GM19025 (cell line): ENCODE data around the gene HOXD9.

ENCODE experiments used
- ATAC-seq: cut with Tn5 transposase; IDR thresholded peaks from one replicate; pipeline ENCODE4 v1.9.1; 2021; ENCODE audit warnings: mild to moderate bottlenecking, low read depth, moderate library complexity; ENCODE audit not compliant: unreplicated experiment

Gene HOXD9

DNA sequence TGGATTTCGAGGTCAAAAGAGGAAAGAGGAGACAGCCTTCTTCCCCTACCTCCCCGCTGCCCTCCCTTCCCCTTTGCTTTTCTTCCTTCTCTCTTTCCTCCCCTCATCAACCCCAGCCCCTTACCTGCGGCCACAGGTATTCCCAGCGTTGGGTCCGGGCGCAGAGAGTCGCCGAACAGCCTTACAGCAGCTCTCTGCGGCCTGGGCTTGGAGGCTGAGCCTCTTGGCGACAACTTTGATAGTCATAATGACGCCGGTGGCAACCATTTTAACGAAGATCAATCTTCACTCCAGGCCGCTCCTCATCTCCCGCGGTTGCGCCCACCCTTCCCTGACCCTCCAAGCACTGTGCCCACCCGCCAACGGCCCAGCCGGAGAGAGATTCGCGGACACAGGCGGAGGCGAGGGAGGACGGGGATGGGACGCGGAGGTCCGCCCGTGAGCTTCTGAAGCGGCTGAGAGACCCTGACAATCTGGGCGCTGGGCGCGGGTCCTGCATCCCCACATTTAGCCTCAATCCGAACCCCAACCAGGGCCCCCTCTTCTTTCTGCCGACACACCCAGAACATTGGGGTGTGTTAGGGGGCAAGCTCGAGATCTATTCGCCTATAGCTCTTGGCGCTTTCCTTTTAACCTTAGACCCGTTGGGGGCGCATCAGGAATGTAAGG, 37.3 kb upstream of the HOXD9 start:
- ATAC-seq, result no peak

DNA sequence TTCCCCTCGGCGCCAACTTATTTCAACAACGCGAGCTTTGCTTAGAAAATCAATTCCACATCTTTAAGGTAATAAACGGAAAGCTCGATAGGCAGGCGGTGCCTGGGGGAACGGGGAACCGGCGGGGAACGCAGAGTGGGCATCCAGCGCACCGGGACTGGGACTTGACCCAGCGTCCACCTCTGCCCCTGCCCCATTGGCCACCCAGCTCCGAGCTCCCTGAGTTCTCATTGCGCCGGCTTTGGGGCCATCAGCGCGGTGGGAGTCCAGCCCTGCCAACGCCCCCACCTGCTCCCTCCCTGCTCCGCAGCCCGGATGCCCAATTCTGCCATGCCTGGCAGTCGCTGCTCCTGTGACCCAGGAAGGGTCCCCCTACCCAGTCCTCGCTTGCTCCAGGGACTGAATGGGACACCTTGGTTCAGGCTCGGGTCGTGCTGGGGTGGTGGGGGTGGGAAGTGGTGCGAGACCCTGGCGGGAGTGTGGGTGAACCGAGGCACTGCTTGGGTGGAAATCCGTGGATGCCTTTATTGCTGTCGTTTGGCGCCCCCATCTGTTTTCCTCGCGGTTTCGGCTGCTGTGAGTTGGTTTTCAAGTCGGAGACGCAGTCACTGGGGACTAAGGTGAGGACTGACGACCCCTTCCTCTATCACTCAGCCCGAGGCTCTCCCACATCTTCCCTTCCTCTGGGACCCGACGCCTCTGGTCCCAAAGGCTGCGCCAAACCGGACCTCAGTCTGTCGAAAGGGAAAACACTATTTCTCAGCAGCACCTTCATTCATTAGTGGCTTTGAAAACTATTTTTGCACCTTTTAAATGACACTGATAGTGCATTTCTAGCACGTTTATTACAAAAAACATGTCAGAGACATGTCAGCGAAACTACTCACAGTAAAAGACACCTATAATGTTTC, 36.4 kb upstream of the HOXD9 start:
- no peak for ATAC-seq

DNA sequence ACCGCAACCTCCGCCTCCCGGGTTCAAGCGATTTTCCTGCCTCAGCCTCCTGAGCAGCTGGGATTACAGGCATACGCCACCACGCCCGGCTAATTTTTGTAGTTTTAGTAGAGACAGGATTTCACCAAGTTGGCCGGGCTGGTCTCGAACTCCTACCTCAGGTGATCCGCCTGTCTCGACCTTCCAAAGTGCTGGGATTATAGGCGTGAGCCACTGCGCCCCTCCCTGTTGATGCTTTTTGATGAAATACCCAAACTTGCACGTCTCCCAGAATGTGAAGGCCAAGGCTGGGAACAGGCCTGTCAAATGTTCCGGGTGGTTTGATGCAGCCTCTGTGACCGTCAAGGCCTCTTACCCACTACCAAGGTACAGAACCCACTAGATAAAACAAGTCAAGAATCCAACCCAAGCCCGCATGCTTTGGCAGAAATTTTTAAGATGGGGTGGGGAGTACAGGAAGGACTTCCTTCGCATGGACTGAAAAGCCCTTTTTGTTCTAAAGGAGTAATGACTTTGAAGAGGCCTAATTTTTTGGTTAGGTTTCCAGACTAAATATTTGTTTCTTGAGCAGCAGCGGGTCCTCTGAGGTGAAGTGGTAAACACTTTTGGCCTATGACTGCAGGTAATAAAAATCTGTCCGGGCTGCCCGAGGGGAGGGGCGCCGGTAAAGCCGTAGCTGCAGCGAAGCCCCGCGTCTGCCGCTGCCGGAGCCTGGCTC, 35.0 kb upstream of the HOXD9 start:
- no peak for ATAC-seq

DNA sequence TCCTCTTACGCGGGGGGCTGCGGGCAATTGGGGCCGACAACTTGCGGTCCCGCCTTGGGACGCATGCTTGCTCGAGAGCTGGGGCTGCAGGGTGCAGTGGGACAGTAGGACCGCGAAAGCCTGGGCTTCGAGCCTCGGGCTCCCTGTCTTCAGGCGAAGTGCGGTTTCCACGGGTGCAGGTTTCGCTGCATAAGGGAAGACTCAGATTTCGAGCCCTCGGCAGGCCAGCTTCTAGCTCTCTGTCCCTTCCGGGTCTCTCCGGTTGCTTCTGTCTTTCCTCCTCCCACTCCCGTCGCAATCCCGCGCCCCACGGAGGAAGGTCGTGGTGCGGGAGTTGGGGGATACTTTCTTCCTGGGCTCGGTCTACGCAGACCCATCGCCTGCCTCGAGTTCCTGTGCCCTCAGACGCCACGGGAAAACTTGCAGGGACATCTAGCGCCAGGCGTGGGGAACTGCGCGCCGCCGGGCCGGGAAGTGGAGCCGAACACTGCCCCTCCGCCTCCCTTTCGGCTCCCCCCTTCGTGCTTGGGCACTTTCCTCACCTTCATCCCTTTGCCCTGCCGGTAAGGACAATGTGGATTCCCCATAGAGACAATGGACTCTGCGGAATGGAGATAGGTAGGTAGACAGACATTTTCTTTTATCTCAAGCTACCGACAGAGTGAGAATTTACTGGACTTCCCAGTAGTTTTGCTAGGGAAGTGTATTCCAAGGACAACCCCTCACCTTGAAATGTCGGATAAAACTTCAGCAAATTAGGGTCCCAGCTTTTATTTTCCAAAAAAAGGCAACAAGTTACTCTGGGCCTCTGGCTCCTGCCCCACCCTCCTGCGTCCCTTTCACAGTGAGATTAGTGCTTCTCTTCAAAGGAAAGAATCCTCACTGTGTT, 34.2 kb upstream of the HOXD9 start:
- ATAC-seq, result peak; percentile 55

DNA sequence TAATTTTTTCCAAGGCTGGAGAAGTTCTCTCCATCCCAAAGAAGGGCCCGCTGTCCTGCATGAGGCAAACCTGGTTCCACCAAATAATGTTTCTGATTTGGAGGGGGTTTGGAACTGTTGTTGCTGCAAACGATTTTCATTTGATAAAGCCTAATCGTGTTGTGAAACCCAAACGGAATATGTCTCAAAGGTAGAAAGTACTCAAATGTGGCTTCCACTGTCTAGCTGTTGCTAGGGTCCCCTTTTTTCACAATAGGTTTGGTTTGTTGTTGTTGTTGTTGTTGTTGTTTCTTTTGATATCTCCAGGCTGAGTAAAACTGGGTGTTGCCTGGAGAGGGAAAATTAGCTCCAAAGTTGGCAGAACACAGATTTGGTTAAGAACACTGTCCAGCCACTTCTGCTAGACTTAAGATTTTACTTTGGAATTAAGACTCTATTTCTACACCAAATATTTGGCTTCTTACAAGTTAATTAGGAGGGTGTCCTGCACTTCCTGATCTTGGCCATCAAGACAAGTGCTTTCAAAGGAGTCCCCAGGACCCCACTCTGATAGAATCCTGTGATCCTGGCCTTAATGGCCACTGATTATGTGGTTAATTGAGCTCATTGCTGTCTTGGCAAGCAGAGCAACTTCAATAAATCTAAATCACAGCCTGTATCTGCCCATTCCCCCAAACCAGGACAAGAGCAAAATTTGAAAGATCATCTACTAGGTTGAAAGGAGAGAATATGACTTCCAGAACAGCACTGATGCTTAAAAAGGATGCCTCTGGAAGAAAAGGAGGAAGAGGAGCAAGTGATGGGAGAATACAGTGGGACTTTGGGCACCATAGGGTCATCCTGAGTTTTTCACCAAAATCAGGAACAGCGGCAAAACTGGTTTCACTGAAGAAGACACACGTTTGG, 33.3 kb upstream of the HOXD9 start:
- ATAC-seq, result no peak

DNA sequence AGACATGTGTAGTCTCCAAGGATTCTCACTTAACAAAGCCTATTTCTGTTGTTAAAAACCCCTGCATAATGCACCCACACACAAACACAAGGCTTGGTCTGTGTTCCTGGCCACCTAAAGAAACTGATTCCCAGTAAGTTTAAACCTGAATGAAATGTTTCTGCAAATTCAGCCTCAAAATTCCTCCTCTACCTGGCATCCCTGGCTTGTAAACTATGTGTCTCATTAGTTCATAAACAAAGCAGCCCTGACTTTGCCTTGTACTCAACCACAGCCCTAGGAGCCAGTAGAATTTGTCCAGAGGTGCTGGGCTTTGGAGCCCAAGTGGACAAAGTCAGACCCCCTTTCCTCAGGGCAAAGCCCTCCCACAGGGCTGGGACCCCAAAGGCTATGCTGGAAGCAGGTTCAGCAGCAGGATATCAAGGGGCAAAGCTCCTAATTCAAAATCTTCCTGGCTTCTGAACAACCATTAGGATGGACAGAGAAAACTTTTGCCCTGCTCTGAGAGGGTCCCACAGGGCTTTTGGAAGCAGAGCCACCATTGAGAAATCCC, 32.6 kb upstream of the HOXD9 start:
- ATAC-seq, result no peak

DNA sequence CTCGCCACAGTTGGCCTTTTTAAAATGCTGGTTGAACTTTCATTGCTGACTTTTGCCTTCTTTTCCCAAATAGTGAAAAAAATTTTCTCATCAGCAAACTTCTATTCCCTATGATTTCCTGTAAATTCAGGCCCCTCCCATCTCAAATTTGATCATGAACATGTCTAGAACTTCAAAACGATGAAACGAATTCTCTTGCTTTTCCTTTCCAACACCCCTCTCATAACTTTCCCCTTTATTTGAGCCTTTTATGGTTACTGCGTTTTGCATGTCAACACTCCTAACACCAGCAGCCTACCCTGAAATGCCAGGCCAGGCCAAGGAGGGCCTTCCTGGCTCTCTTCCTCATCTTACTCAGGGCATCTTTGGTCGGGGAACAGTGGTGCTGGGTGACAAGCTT, 31.7 kb upstream of the HOXD9 start:
- ATAC-seq, result no peak

DNA sequence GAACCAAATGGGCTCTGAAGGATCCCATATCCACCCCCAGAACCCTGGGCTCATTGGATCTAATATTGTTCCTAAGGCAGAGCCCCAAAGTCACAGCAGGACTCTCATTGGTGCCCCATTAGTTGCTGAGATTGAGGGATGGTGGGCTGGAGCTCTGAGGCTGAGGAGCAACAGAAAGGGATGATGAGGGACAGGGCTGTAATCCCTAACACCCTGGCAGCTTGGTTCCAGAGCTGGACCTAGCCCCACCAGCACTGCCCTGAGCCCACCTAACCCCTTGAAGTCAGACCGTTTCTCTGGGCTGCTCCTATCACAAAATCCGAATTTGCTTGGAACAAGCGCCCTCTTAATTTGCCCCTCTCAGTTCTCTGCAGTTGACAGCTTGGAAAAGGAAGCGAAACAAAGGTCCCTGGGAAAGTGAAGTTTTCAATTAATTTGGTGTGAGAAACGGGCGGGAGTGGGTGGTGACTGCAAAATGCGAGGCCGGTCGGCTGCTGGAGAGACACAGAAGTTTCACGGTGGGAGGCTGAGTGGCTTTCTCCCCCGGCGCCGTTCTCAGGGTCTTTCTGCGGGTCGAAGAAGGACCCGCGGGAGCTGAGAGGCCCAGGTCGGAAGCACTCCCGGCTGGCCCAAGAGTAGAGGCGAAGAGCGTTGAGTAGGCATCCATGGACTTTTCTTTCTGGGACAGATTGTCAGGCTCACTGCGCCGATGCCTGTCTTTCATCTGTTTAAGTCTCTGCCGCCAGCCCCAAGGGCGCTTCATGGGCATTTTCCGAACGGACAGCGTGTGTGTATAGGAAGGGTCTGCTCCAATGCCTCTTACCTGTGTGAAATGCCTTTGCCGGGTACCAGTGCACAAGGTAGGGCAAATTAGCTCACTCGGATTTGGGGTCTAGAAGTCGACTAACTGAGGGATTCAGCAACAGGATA, 30.9 kb upstream of the HOXD9 start:
- ATAC-seq, result no peak

DNA sequence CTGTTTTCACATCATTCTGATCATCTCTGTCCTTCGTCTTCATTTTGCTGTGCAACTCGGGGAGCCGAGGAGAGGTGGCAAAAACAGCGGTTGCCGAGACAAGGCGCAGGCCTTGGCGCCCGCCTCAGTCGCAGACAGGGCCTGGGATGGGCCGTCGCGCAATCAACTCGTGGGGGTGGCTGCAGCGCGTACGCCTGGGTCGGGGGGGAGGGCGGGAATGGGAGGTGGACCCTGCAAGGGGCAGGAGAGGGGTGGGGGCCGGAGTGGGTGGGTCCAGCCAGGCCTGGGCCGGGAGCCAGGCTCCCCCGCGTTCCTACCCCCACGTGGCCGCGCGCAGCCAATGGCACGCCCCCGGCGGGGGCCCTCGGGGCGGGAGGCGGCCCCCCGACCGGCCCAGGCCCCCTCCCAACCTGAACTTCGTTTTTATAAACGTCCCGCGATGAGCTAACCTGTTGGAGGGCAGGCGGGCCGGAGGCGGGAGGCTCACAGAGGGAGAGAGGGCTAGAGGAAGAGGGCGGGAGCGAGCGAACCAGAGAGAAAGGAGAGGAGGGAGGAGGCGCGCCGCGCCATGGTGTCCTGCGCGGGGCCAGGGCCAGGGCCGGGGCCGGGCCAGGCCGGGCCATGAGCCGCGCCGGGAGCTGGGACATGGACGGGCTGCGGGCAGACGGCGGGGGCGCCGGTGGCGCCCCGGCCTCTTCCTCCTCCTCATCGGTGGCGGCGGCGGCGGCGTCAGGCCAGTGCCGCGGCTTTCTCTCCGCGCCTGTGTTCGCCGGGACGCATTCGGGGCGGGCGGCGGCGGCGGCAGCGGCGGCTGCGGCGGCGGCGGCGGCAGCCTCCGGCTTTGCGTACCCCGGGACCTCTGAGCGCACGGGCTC, 30.0 kb upstream of the HOXD9 start, which contains the start of gene HOXD13:
HOXD13 (plus strand) TSS at position 452 of the 875 bp plus-strand sequence; CDS start at position 622, 170 bp downstream.
- no peak for ATAC-seq

DNA sequence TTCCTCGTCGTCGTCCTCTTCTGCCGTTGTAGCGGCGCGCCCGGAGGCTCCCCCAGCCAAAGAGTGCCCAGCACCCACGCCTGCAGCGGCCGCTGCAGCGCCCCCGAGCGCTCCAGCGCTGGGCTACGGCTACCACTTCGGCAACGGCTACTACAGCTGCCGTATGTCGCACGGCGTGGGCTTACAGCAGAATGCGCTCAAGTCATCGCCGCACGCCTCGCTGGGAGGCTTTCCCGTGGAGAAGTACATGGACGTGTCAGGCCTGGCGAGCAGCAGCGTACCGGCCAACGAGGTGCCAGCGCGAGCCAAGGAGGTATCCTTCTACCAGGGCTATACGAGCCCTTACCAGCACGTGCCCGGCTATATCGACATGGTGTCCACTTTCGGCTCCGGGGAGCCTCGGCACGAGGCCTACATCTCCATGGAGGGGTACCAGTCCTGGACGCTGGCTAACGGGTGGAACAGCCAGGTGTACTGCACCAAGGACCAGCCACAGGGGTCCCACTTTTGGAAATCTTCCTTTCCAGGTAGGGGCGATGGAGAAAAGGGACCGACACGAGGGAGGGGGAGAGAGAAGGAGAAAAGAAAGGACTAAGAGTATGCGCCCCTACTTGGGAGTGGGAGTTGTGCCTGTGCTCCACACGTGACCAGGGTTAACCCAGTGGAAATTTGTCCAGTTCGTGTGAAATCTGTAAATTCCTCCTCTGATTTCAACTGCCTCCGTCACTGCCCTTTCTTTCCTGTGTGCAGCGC, 29.2 kb upstream of the HOXD9 start:
- no peak for ATAC-seq

DNA sequence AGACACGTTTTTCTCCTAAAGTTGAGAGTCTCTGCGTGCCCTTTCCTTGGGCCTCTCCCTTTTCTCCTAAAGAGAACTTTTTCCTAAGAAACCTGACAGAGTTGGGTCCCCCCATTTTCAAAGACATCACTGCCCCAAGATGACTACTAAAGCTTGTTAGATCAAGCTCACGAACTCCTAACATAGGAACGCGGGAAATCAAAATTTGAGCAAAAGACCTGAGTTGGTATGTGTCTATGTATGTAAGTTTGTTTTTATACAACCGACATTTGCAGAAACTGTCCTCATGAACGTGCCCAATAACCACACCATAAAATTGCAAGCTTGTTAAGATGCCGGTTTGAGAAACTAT, 28.6 kb upstream of the HOXD9 start:
- no peak for ATAC-seq

DNA sequence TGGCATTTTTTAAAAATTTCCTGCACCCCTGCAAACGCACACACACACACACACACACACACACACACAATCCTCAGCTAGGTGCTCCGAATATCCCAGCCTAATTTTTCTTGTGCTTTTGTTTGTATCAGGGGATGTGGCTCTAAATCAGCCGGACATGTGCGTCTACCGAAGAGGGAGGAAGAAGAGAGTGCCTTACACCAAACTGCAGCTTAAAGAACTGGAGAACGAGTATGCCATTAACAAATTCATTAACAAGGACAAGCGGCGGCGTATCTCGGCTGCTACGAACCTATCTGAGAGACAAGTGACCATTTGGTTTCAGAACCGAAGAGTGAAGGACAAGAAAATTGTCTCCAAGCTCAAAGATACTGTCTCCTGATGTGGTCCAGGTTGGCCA, 28.2 kb upstream of the HOXD9 start:
- ATAC-seq, result no peak

DNA sequence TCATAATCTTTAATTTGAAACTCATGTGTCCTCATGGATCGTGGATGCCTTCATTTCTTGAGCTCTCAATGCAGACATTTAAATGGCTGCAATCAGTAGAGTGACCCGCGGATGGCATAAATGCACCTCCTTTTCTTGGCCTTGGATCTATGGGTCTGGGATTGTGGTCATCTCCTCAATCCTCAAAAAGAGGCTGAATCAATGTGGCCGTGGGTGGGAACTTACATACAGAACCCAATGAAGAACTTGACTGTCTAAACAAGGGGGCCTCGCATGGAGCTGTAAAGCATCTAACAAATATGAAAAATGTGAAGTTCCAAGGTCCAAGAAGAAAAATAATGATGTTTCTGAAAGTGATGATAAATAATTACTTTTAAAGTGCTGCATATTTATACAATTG, 27.1 kb upstream of the HOXD9 start:
- no peak for ATAC-seq

DNA sequence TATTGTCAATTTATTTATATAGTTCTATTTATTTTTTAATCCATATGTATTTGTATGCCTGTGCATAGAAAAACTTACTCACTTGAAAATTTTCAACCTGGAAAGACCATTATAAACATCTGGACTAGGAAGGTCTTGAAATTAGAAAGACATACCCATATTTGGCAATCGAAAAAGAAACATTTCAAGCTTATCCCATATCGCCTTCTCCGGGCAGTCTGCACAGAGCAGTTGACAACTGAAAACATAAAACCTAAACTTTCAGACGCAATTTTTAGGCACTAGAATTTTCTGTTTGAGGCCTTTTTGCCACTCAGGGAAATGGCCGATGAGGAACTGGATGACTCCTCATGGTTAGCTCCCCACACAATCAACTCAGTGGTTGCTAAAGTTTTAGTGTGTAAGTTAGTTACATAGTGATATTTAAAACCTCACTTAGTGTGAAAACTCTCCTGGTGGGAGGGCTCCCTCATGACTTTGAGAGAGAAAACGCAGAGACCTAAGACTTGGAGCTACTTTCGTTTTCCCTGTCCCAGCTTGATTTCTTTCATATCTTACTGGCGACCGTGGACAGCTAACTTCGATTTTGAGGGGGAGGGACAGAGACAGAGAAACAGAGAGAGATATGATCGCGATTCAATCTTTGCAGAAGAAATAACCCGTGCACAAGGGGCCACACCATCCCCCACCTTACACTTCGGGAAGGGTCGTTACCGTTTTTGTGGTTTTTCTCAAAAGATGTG, 26.1 kb upstream of the HOXD9 start:
- ATAC-seq, result no peak

DNA sequence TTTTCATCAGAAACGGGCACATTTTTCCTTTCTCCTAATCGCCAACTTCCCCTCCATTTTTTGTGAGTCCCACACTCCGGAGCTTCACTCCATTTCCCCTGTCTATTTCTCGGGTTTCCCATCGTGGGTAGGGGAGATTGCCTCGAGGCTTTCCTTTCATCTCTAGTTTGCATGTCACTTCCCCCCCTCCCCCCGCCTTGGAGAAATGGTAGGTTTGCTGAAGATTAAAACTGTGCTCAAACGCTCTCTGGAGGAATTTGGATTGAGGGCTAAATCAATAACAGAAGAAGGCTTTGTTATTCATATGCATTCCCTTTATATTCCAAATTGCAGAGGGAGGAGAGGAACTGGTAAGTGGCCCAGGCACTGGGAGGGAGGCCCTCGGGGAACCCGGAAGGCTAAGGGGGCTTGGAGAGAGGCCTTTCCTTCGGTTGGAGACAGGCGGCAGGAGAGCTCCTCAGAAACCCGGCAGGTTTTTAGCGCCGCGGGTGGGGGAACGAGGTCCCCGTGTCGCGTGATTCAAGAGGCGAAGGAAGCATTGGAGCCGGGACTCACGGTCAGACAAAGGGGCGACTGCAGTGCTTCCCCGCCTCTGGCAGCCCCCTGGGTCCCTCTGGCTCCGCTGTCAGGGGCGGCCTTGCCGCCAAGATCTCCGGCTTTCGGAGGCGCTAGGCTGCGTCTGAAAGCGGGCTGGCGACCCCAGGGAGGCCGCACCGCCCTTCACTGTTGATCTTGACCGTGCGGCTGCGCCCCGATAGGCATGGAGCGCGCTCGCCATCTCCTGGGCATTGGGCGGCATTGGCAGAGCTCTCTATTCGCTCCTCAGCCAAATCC, 25.3 kb upstream of the HOXD9 start:
- peak; percentile 87 for ATAC-seq
